DMS 273 (cell line): ENCODE results near the gene KRT82.
"Not testable (repeated sequence)": the region's sequence is repeated elsewhere in the genome, so short reads cannot be mapped to it uniquely, and the experiment has no call there.

Experiments used
- DNase-seq: peaks from one replicate; lab custom pipeline; 2025; ENCODE audit not compliant: unreplicated experiment; lab: John Stamatoyannopoulos, UW

The KRT82 gene

DNA sequence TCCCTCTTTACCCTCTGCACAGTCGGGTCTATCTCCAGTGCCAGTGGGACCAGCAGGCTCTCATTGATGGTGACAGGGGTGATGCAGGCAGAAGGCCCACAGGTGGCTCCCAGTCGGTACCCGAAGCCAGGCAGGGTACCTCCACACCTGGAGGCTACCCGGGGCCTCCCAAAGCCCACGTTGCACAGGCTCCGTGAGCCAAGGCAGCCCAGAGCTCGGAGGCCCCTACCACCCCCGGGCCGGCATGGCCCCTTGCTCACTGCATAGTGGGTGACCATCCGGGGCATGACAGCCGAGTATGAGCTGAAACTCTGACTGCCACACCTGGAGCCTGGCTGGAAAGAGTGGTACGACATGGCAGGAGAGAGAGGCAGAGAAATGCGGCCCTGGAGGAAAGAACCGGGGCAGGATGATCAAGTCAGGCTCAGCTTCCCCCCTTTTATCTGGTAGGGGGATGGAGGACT lies at the start of gene KRT82:
TSS of gene KRT82 (minus strand) at position 414 of the 464 bp plus-strand sequence. CDS start at position 356, 58 bp downstream.
- no peak for DNase-seq

DNA sequence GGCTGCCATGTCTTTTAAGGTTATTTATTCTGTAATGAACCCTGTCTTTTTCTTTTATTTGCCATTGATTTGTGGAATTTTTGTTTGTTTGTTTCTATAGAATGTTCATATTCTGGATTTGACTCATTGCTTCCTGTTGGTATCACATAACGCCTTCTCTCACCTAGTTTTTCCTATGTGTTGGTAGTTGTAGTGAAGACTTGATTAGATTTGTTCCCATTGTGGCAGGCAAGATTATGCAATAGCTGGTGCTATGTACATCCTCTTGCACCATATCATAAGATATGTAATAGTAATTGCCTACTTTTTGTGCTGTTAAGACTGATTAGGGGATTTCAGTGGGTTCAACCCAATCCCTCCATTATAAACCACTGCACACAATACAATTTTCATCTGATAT lies 49.7 kb upstream of the KRT82 start:
- no peak for DNase-seq

DNA sequence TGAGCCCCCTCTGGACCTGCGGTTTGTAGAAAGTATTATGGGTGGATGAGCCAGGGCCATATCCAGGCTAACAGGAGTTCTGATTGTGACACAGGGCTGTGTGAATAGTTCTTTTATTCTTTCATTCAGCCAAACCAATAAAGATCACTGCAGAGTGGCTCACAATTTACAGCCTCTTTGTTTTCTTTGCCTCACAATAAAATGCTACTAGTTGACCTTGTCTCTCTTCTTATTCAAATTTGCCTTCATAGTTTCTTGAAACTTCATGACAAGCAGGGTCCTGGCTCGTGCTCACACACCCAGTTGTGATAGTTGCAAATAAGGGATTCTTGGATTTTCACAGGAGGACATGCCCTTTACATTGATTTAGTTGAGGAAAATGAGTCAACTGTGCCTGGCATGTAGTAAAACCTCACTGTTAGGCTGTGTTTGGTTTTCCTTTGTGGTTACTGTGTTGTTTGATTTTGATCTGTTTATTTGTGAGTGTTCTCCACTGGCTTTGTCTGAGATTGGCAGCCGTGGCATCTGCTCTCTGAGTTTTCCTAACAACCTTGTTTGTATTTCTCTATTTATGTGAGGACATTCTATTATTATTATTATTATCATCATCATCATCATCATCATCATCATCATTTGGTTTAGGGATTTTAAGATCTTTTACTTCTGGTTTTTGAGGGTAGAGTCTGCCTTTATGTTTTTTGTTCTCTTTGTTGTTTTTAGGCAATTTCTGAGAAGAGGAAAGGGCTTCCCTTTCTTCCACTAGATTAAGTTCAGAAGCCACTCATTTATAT lies 48.5 kb upstream of the KRT82 start:
- DNase-seq, result no peak

DNA sequence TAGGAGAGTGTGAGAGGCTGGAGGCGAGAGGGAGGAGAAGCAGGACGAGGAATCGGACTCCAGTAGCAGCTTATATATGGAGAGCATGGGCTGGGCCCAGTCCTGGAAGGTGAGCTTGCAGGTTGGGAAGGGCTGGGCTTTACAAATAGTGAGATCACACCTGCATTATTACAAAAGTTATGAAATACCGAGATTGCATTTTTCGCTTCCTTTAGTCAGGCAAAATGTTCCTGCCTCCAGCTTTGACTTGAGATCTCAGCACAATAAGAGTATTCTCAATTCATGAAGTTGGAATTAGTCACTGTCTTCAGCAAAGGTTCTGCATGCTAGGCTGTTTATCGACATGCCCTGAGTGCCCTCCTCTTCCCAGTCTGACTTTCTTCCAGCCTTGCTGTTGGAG lies 46.0 kb upstream of the KRT82 start, which contains the start of gene KRT6B:
TSS of gene KRT6B (minus strand) at position 46 of the 400 bp plus-strand sequence. CDS start 68 bp downstream, outside the sequence.
- no peak for DNase-seq

DNA sequence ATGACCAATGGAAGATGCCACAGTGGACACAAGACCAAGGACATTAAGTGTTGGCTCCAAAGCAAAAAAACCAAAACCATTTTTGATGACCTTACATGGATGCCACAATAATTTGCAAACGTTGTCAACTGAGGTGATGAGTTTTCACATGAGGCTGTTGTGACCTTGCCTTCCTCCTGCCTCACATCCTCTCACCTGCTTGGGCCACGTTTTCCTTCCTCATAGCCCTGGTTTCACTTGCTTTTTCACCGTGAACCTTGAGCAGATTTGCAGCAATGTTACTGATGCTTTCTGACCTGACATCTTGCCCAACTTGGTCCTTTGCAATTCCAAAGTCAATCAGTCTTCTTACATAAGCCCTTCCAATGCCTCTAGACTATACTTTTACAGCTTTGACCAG lies 42.1 kb upstream of the KRT82 start:
- DNase-seq, result no peak

DNA sequence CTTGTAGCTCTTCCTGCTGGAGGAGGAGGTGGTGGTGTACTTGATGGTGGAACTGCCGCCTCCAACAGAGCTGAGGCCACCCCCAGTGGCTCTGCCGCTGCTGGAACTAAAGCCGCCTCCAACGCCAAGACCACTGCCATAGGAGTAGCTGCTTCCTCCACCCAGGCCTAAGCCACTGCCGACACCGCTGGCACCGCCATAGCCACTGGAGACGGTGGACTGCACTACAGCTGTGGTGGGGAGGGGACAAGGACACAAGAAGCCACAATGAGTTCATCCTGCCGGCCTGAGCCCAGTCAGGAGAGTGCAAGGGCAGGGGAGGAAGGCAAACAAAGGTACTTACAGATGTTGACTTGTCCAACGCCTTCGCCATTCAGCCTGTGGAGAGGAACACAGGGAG lies 41.1 kb upstream of the KRT82 start:
- DNase-seq, result not testable (repeated sequence)

DNA sequence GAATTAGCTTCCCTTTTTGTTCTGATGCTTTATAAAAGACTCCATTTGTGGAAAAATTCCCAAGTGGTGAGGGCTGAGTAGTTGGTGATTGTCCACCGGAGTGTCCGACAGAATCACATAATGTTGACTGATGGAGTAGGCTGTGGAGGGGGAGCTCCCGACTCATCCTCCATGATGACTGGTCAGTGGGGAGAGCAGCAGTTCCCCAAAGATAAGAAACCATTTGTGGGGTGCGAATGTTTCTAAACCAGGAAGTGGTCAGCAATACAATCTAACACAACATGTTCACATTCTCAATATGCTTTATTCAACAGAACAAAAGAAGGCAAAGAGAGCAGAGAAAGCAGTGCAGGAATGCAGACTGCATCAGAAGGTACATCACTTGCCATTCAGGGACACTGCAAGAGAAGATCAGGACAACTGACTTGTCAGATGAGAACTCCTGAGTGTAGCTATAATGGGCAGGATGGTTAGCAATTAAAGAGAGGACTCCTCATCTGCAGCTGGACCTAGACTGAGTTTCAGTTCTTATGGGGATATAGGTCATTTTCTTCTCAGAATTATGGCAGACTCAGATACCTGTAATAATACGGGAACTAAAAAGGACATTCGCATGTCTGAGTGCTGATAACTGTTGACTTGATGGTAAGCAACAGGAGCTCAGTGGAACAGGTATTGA lies 40.4 kb upstream of the KRT82 start:
- no peak for DNase-seq

DNA sequence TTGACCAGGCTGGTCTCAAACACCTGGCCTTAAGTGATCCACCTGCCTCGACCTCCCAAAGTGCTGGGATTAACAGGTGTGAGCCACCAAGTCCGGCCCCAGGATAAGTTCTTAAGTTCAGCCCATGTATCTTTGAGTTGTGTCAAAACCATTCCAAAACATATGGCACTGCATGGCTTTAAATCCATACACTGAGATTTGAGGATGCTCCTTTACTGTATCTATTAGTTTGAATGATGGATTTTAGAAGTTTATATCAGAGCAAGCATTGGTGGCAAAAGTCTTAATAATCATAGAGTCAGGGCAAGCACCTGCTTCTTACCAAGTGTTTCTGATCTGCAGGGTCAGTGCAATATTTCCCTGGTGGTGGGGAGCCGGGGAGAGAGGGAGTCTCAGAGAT lies 39.7 kb upstream of the KRT82 start:
- DNase-seq, result no peak

DNA sequence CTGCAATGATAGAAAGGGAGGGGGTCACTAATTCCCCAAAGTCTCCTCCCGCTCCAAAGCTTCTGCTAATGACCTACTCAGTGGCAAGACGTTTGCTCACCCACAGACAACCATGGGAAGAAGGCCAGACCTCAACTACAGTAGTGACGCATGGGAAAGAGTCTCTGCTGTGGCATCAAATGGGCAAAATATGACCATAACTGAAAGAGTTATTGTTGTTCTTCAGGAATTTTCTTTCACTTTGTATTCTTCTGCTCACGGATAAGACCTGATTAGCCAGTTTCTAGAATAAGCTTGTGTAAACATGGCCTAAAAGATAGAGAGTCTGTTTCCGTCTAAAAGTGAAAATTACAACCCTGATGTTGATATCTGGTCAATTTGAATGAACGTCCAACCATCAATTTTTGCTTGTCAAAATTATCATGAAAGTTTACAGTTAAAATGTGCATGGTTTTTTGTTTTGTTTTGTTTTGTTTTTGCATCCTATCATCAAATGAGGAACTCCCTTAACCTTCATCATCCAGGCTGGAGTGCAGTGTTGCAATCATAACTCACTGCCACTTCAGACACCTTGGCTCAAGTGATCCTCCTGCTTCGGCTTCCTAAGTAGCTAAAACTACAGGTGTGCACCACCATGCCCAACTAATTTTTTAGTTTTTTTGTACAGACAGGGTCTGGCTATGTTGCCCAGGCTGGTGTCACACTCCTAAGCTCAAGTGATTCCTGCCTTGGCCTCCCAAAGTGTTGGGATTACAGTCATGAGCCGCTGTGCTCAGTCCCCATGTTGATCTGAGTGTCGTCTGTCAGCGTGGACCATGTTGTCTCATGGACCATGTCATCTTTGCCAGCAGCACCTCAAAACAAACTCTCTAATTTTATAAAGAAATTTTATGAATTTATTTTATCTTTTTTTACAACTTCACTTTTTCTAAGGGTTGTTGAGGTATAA lies 38.8 kb upstream of the KRT82 start:
- no peak for DNase-seq

DNA sequence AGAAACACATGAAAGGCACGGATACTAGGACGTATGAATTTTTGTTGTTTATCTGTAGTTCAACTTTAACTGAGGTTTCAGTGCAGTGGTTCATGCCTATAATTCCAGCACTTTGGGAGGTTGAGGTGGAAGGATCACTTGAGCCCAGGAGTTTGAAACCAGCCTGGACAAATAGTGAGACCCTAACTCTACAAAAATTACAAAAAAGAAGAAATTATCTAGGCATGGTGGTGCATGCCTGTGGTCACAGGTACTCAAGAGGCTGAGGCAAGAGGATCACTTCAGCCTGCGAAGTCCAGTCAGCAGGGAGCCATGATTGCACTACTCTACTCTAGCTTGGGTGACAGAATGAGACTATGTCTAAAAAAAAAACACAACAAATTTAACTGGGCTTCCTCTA lies 37.8 kb upstream of the KRT82 start:
- no peak for DNase-seq

DNA sequence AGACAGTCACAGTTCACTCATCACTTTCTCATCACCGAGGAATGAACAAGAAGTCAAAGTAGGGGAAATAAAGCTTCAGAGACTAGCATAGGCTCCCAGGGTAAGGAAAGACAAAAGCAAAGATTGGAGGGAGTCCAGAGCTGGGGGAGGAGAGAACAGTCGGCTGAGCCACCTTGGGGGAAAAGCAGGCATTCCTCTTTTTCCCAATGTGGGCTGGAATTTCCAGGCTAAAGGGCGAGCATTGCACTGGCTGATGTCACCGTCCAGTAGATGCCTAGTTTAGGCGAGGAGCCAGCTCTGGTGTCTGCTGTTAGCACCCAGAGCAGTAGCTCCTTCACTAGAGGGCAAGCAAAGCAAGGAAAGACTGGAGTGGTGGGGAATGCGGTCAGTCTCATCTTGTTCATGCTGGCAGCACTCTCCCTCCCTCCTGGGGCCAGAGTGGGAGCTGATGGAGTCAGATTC lies 36.5 kb upstream of the KRT82 start:
- DNase-seq, result peak; percentile 22

DNA sequence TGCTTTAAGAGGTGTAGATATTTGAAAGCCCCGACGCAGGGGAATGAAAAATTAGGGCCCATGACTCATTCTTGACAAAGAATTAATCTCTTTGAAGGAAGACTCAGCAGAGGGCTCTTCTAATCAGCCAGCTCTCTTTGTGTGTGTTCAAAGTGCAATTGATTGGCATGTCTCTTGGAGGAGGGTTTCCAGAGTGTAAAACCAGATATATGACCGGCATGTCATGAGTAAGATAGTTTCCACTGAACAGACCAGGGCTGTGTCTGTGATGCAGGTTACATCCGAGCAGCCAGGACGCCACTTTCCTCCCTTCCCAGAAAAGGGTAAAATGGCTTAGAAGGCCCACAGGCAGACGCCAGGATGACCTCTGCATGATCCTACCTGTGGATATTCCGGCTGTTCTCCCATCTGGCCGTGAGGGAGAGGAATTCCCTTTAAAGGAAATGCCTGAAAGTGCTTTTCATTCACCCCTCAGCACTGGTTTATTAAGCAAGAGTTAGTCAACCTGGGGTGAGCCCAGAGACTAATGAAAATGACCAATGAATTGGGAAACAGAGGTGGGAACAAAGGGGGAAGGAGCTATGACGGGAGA lies 35.3 kb upstream of the KRT82 start:
- peak; percentile 42 for DNase-seq

DNA sequence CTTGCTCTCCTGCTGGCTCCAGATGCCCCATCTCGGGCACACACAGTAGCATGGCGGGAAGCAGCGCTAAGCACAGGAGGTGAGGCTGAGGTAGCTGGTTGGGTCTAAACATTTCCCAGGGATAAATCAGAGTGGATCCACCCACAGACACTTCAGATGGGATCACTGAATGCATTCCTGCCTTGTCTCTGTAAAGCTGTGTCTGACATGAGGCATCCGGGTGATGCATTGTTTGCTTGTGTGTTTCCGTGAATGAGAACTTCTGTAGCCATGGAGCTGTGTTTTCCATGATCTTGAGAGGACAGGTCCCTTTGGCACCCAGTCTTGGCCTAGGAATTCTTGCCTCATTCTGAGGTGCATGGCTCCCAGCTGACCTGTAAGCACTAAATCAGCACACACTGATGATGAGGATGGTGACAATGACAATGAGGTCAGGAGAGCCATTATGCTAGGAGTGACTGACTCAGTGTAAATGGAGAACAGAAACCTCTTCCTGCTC lies 34.7 kb upstream of the KRT82 start:
- no peak for DNase-seq

DNA sequence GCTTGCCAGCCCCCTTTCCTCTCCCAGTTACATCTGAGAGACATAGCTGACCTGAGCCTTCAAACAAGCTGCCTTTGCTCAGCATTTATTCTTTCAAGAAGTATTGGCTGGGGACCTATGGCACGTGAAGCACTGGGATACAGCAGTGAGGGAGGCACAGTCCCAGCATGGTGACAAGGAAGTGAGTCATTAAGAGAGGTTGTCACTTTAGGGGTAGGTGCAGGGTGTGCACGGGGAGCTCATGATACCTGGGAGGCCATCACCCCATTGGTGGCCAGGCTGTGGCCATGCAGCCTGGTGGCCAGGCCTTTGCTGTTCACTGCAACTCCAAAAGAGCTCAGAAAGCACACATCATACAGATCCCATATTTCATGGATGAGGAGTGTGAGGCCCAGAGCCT lies 33.7 kb upstream of the KRT82 start:
- DNase-seq, result no peak

DNA sequence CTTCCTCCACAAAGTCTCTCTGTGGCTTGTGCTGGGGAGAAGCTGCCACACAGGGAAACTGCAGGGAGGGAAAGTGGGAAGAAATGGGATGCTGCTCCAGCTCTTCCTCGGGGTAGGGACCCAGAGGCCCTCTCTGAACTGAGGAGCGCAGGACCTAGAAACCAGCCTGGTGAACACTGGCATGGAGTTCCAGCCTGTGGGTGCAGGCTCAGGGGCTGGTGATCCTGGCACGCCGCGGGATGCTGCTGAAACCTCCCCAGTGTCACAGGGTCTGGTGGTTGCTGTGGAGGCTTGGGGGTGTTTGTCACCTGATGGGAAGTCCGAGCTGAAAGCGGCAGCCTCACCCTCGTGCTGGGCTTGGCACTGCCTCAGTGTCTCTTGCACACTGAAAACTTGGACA lies 33.3 kb upstream of the KRT82 start:
- DNase-seq, result no peak

DNA sequence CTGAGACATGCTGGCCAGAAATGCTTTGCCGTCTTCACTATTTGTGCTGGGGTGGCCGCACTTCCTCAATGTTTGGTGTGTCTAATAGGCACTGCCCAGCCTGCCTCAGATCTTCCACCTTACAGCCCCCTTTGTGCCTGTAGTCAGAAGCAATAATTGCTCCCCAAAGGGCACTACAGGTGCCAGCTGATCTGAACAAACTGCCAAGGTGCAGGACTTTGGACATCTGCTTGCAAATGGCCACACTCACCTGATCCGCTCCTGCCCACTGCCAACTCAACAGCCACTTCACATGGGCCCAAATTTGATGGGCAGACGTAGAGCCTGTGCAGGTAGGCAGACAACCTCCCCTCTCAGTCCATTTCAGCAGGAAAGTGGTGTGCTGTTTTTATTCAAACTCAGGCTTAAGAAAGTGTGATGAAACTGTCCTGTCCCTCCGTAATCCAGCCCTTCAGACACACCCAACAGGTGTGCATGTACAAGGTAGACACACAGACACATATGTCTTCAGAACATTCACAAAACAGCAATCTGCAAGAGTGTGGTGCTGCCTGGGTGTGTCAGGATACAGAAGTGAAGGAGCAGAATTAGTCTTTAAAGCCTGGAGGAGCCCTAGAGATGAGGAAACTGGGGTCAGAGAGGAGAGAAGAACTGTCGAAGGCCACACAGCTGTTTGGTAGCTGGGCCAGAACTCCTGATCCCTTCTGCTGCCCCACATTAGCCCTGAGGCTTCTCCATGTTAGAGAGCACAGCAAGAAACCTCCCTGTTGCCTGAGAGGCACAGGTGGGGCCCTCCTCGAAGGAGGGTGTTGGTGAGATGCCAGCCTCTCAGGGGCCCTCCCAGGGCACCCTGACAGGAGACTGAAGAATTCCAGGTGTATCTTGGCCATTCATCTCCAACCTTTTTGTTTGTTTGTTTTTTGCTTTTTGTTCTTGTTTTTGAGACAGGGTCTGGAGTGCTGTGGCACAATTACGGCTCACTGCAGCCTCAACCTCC lies 32.5 kb upstream of the KRT82 start:
- no peak for DNase-seq

DNA sequence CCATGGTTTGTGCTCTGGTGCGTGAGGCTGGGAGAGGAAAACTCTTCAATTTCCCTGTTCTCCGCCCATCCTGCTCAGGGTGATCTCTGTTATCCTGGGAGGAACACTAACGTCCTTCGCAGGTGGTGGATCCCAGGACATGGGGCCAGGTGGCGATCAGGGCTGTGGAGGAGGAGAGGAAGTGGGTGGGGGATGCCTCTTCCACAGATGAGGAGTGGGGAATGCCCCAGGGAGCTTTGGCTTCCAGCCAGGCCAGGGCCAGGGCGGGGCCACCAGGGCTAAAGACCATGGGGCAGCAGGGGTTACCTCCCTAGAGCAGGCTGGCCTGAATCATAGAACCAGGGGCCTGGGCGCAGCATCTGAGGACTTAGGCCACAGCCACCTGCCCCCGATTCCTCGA lies 31.4 kb upstream of the KRT82 start:
- DNase-seq, result no peak

DNA sequence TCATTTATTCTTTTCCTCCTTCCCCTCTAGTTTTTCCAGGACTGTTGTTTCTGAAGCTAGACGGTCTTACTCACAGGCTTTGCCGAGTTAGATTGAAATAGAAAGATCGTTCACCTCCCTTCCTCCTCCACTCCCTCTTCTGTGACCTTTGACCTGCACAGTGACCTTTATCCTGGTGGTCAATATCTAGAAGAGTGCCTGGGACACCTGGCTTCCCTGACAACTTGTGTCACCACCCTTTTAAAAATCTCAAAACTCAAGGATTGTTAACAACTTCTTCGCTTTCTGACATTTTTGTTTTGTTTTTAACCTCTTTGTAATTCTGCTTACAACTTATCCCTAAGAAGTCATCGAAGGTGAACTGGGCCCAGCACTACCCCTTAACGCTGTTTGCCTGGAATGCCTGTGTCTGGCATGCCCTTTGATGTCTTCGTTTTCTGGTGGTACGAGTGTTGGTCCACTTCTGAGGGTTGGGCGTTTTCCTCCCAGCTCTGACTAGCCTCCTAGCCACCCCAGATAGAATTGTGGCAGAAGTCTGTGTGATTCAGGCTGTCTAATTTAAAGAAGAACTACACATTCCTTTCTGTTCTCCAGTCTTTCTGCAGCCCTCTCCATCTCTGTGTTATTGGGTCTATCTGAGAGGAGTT lies 30.8 kb upstream of the KRT82 start:
- DNase-seq, result no peak
